Neural cell (in vitro differentiated cells): ENCODE data around the gene PKHD1. TPM values are rescaled to one million over a fixed set of nuclear protein-coding genes. Genes with fewer than 3 reads are reported as not detected.

Experiments used
- H2AFZ ChIP-seq: fragments of 200-600, 300-800 bp; sonication (generic), shearing (Covaris generic); 2 replicates; pipeline ENCODE4 v1.6.0; 2014; ENCODE audit warnings: low read depth, mild to moderate bottlenecking, antibody characterized with exemption, low read length, moderate library complexity
- H3F3A ChIP-seq: fragments of 200-600 bp; shearing (Covaris generic); 2 replicates; pipeline ENCODE4 v1.6.1; 2016; ENCODE audit warnings: mild to moderate bottlenecking, moderate library complexity, mixed read lengths, antibody characterized with exemption, low read length; ENCODE audit not compliant: insufficient read depth, poor library complexity, severe bottlenecking
- H3K27ac ChIP-seq: fragments of 200-600, 300-800 bp; sonication (generic), shearing (Covaris generic); 2 replicates; pipeline ENCODE4 v1.5.1; 2014; ENCODE audit warnings: mild to moderate bottlenecking, low read length, moderate library complexity
- H3K27me3 ChIP-seq: fragments of 300-800, 200-600 bp; sonication (generic), shearing (Covaris generic); 2 replicates; pipeline ENCODE4 v1.6.0; 2014; ENCODE audit warnings: mild to moderate bottlenecking, low read depth, low read length, moderate library complexity; ENCODE audit not compliant: insufficient read depth
- H3K36me3 ChIP-seq: fragments of 300-800, 200-600 bp; sonication (generic), shearing (Covaris generic); 2 replicates; pipeline ENCODE4 v1.5.1; 2014; ENCODE audit warnings: mild to moderate bottlenecking, antibody characterized with exemption, low read length, moderate library complexity; ENCODE audit not compliant: insufficient read depth
- H3K4me2 ChIP-seq: fragments of 300-800, 200-600 bp; sonication (generic), shearing (Covaris generic); 2 replicates; pipeline ENCODE4 v1.6.0; 2014; ENCODE audit warnings: mild to moderate bottlenecking, low read length
- H3K4me3 ChIP-seq: fragments of 300-800, 200-600 bp; sonication (generic), shearing (Covaris generic); 2 replicates; pipeline ENCODE4 v1.5.1; 2014; ENCODE audit warnings: mild to moderate bottlenecking, low read length, moderate library complexity
- H3K79me2 ChIP-seq: fragments of 200-600 bp; shearing (Covaris generic); replicated peaks from 2 replicates; pipeline ENCODE4 v1.6.0; 2014; ENCODE audit warnings: mild to moderate bottlenecking, low read length, moderate library complexity; ENCODE audit not compliant: insufficient read depth
- H3K9ac ChIP-seq: fragments of 300-800, 200-600 bp; sonication (generic), shearing (Covaris generic); 2 replicates; pipeline ENCODE4 v1.6.1; 2016; ENCODE audit warnings: mild to moderate bottlenecking, low read length, mixed read lengths
- H3K9me2 ChIP-seq: fragments of 200-600 bp; shearing (Covaris generic); 2 replicates; pipeline ENCODE4 v1.6.1; 2016; ENCODE audit warnings: mild to moderate bottlenecking, low read length, mixed read lengths; ENCODE audit not compliant: insufficient read depth
- H3K9me3 ChIP-seq: fragments of 200-600, 300-800 bp; sonication (generic), shearing (Covaris generic); 2 replicates; pipeline ENCODE4 v1.6.1; 2016; ENCODE audit warnings: mild to moderate bottlenecking, mixed run types, low read length, moderate library complexity, mixed read lengths
- H4K20me1 ChIP-seq: fragments of 200-600 bp; shearing (Covaris generic); 2 replicates; pipeline ENCODE4 v1.6.1; 2016; ENCODE audit warnings: mild to moderate bottlenecking, mixed run types; ENCODE audit not compliant: insufficient read depth
- CTCF ChIP-seq: fragments of 450-650 bp; IDR thresholded peaks from 2 replicates; pipeline ENCODE4 v1.5.1; 2014; ENCODE audit warnings: antibody characterized with exemption, mild to moderate bottlenecking, moderate library complexity; ENCODE audit not compliant: poor library complexity, severe bottlenecking
- EP300 ChIP-seq: fragments of 450-650 bp; conservative IDR thresholded peaks from 2 replicates; pipeline ENCODE4 v1.6.1; 2014; ENCODE audit warnings: antibody characterized with exemption, mild to moderate bottlenecking, moderate library complexity; ENCODE audit not compliant: poor library complexity, severe bottlenecking
- EZH2 ChIP-seq: fragments of 200-600, 300-800 bp; shearing (Covaris generic), sonication (generic); IDR thresholded peaks from 2 replicates; pipeline ENCODE4 v1.6.1; 2014; ENCODE audit warnings: antibody characterized with exemption, low read length, borderline replicate concordance, mild to moderate bottlenecking; ENCODE audit not compliant: insufficient read depth, poor library complexity, severe bottlenecking
- MXI1 ChIP-seq: fragments of 450-650 bp; conservative IDR thresholded peaks from 2 replicates; pipeline ENCODE4 v1.6.1; 2014; ENCODE audit warnings: antibody characterized with exemption, mild to moderate bottlenecking; ENCODE audit not compliant: poor library complexity, severe bottlenecking
- POLR2AphosphoS5 ChIP-seq: IDR thresholded peaks from 2 replicates; pipeline ENCODE4 v1.6.1; 2012
- RAD21 ChIP-seq: fragments of 450-650 bp; conservative IDR thresholded peaks from 2 replicates; pipeline ENCODE4 v1.6.1; 2014; ENCODE audit warnings: antibody characterized with exemption, mild to moderate bottlenecking, moderate library complexity
- SMC3 ChIP-seq: fragments of 450-650 bp; conservative IDR thresholded peaks from 2 replicates; pipeline ENCODE4 v1.6.1; 2014; ENCODE audit warnings: antibody characterized with exemption, mild to moderate bottlenecking, moderate library complexity; ENCODE audit not compliant: poor library complexity
- TAF1 ChIP-seq: IDR thresholded peaks from 2 replicates; pipeline ENCODE4 v1.6.1; 2012; ENCODE audit warnings: low read depth
- polyA plus RNA-seq: library from polyadenylated mRNA; depleted of rRNA; stranded (reverse); fragments of >200 nt; gene quantifications from 2 replicates; pipeline ENCODE4 v1.2.3, GENCODE V29; 2014
- TF ChIP-seq, protein P1 (sequence below): IDR thresholded peaks from 2 replicates; pipeline ENCODE4 v1.6.1; 2012; ENCODE audit warnings: borderline replicate concordance

Gene PKHD1
- polyA plus RNA-seq, 1 donor from 2014 or later, result not detected

GRCh38 chr6:51856508-51856907 lies 230.9 kb downstream of the PKHD1 start:
- TF ChIP-seq RAD21 (no peak), EP300 (no peak), TAF1 (no peak), EZH2 (no peak), POLR2AphosphoS5 (no peak), MXI1 (no peak), CTCF (no peak), SMC3 (no peak)
- TF ChIP-seq, protein P1, sequence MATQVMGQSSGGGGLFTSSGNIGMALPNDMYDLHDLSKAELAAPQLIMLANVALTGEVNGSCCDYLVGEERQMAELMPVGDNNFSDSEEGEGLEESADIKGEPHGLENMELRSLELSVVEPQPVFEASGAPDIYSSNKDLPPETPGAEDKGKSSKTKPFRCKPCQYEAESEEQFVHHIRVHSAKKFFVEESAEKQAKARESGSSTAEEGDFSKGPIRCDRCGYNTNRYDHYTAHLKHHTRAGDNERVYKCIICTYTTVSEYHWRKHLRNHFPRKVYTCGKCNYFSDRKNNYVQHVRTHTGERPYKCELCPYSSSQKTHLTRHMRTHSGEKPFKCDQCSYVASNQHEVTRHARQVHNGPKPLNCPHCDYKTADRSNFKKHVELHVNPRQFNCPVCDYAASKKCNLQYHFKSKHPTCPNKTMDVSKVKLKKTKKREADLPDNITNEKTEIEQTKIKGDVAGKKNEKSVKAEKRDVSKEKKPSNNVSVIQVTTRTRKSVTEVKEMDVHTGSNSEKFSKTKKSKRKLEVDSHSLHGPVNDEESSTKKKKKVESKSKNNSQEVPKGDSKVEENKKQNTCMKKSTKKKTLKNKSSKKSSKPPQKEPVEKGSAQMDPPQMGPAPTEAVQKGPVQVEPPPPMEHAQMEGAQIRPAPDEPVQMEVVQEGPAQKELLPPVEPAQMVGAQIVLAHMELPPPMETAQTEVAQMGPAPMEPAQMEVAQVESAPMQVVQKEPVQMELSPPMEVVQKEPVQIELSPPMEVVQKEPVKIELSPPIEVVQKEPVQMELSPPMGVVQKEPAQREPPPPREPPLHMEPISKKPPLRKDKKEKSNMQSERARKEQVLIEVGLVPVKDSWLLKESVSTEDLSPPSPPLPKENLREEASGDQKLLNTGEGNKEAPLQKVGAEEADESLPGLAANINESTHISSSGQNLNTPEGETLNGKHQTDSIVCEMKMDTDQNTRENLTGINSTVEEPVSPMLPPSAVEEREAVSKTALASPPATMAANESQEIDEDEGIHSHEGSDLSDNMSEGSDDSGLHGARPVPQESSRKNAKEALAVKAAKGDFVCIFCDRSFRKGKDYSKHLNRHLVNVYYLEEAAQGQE, result no peak
- Histone ChIP-seq H3F3A (no peaks in the 10 kb centered on the region), H2AFZ (no peak overlapping the region), H3K9me2 (no peaks in the 10 kb centered on the region), H3K4me3 (no peak overlapping the region), H3K27me3 (no peaks in the 10 kb centered on the region), H3K36me3 (no peaks in the 10 kb centered on the region), H3K9me3 (no peaks in the 10 kb centered on the region), H3K4me2 (no peak overlapping the region), H3K9ac (no peak overlapping the region), H3K79me2 (no peaks in the 10 kb centered on the region), H3K27ac (no peak overlapping the region), H4K20me1 (no peaks in the 10 kb centered on the region)

- Histone ChIP-seq H3K27me3 (no peaks in the 10 kb centered on the region), H3K9me2 (no peaks in the 10 kb centered on the region), H4K20me1 (no peaks in the 10 kb centered on the region), H3K27ac (no peak overlapping the region), H3K4me2 (no peak overlapping the region), H3K9ac (no peak overlapping the region), H3K9me3 (no peaks in the 10 kb centered on the region), H2AFZ (no peak overlapping the region), H3K36me3 (no peaks in the 10 kb centered on the region), H3K79me2 (no peaks in the 10 kb centered on the region), H3K4me3 (no peak overlapping the region), H3F3A (no peaks in the 10 kb centered on the region)
- TF ChIP-seq MXI1 (no peak), TAF1 (no peak), EP300 (no peak), EZH2 (no peak), POLR2AphosphoS5 (no peak), SMC3 (peak; percentile 71), CTCF (peak; percentile 66), RAD21 (peak; percentile 65)
- TF ChIP-seq, protein P1, result no peak
Observed at GRCh38 chr6:51855310-51856082, 231.9 kb downstream of the PKHD1 start.
